HG02870 (cell line): ENCODE results near the gene SEMA6D.

Experiments
- ATAC-seq: cut with Tn5 transposase; IDR thresholded peaks from one replicate; pipeline ENCODE4 v1.9.1; 2021; ENCODE audit warnings: mild to moderate bottlenecking, moderate library complexity; ENCODE audit not compliant: unreplicated experiment

Gene SEMA6D

GRCh38 chr15:47743385-47743784, 26.1 kb downstream of the SEMA6D start:
- no peak for ATAC-seq

- no peak for ATAC-seq
Observed at GRCh38 chr15:47743886-47744285, 26.6 kb downstream of the SEMA6D start.

GRCh38 chr15:47744496-47744895, 27.2 kb downstream of the SEMA6D start:
- no peak for ATAC-seq

GRCh38 chr15:47744973-47745372, 27.7 kb downstream of the SEMA6D start:
- no peak for ATAC-seq

- no peak for ATAC-seq
Observed at GRCh38 chr15:47746516-47746915, 29.2 kb downstream of the SEMA6D start.

DNA sequence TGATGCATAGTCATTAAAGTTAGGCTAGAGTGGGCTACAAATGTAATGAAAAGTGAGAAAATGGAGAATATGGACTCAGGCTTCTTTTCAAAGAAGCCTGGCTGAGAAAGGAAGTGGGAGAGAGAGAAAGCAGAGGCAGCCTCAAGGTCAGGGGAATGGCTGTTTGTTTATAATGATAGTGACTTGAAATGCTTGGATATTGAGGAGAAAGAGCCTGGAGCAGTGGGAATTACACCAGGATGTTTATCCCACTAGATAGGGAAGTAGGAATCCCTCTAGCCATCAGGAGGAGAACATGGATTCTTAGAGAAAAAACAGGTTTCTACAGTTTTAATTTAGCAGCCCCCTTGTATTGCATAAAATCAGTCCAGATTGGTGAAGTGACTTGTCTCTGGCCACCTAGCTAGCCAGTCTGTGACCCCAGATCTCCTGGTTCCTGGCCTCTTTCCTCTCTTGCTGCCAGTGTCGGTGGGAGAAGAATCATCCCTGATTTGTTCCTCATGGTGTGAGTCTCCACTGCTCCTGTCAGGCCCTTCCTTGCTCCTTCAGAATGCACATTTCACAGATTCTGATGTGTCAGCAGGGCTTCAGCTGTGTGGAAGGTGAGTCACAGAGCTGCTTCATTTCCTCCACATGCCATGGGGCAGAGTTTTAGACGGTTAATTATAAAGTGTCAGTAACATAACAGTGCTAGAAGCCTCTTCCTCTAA, 32.9 kb downstream of the SEMA6D start:
- ATAC-seq, result no peak

DNA sequence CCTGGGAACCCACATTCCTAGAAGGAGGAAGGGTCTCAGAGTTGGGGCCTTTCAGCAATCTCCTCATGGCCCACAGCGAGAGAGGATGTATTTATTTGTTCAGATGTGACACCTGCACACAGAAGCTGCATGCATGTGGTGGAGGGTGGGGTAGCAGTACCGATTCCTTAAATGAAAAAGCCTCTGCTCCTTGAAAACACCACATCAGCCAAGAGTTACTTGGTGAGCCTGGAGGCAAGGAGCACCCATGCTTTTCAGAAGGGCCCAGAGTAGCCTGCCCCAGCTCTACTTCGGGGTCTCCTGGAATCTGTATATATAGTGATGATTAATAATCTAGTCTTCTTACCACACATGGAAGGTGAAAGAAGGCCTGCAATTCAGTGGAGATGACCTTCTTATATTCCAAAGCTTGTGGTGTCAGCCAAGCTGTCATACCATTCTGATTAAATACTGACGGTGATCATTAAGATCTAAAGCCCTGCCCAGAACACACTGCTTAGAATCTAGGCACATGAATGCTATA, 33.5 kb downstream of the SEMA6D start:
- no peak for ATAC-seq

DNA sequence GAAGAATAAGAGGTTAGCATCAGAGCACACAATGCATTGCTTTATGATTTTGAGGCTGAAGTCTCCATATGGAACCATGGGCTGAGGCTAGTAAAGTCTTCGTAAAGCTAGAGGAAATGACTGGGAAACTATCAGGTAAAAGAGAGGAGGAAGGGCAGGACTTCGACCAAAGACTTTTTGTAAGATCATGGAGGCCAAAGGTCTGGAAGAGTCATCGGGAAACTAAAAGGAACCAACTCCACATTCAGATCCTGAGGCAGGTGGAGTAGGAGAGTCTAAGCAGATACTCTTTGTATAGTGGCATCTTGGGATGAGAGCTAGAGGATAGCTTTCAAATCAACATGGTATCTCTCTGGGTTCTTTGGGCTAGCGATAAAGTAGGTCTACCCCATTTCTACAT, 36.3 kb downstream of the SEMA6D start:
- ATAC-seq, result no peak

DNA sequence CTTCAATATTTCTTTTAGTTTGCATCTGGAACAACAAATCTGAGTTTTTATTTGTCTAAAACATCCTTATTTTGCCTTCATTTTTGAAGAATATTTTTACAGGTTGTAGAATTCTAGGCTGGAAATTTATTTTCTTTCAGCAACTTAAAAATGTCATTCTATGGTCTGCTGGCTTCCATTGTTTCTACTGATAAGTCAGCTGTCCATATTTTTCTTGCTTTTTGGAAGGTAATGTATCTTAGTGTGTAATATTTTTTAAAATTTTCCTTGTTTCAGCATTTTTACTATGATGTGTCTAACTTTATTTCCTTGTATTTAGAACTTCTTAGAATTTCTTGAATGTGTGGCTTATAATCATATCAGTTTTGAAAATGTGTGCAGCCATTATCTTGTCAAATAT, 37.0 kb downstream of the SEMA6D start:
- ATAC-seq, result no peak

- no peak for ATAC-seq
Observed at GRCh38 chr15:47755941-47756340, 38.6 kb downstream of the SEMA6D start.

DNA sequence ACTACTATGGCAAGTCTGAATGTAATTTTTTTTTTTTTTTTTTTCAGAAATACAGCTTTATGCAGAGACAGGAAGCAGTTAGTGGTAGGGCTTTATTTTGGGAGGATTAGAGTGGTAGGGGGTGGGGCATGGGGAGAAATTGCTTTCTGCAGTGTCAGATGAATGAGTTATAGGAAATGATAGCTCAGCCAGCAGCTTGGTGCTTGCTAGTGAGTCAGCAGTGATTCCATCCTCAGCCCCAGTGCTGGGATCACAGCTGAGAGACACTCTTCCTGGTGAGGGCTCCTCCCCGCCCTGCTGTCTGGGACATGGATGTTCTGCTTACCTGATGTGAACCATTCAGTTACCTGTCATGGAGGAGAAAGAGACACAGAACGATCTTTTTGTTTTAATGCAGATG, 39.6 kb downstream of the SEMA6D start:
- ATAC-seq, result no peak

DNA sequence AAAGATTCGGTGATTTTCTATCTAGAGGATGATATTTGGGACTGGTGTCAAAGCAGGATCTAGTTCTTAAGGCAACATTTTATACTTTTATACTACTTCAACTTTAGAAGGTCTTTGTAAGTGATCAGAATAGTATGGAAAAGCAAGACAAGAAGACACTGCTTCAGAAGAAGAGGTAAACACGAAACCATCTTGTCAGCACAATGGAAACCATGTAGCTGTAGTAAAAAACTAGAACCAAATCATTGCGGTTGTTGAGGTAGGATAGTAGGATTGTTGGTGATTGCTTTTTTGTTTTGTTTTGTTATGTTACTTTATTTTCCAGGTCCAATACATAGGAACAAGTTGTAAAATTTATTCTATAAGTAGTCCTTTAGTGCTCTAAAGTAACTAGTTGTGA, 40.0 kb downstream of the SEMA6D start:
- ATAC-seq, result no peak

DNA sequence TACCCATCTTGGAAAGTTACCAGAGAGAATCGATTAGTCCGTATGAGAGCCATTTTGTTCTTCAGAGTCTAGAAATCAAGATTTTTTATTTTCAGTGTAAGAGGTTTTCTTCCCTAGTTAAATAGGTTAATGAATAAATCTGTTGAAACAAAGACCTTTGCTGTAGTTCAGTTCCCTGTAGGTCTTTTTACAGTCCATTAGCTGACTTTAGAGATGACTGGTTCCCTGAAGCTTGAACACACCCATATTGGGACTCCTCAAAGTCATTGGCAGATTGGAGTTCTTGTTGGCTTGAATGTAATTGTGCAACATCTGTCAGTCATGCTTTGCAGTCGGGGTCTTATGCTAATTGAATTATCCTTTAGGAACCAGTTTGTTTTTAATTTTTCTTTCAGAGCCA, 45.3 kb downstream of the SEMA6D start:
- no peak for ATAC-seq

GRCh38 chr15:47764666-47765065, 47.4 kb downstream of the SEMA6D start:
- ATAC-seq, result no peak

- no peak for ATAC-seq
Observed at GRCh38 chr15:47766406-47766805, 49.1 kb downstream of the SEMA6D start.

GRCh38 chr15:47767035-47767434, 49.7 kb downstream of the SEMA6D start:
- ATAC-seq, result no peak

DNA sequence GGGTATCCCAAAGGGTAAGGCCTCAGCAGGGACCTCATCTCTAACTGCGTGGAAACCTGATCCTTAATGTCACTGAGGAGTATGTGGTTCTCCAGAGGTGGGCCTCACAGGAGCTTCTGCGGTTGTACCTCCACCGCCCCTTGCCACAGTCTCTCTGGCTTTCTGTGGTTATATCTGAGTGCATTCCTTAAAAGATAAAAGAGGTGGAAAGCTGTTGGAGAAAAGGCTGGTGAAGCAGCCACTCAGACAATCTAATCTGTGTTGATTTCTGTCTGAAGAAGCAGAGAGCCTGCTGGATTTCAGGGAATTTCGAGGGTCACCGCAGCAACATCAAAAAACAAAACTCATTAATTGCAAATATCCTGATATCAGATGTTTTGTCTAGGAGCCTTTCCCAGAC, 51.4 kb downstream of the SEMA6D start:
- no peak for ATAC-seq

DNA sequence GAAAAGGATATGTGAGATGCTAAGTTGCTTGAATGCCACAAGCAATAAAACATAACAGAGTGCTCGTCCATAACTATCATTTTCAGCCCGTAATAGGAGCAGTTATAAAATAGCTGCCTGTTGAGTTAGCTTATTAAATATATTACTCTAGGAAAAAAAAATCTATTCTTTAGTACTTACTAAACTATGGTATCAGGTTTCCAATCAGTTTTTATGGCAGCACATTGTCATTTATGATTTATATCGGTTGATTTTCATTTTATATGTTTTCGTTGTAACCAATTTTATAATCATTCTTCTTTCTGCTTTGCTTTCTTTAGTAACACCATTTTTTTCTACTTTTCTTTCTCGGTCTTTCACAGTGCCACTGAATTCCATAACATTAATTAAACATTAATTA, 51.9 kb downstream of the SEMA6D start:
- no peak for ATAC-seq

GRCh38 chr15:47773143-47773542, 55.8 kb downstream of the SEMA6D start:
- no peak for ATAC-seq

DNA sequence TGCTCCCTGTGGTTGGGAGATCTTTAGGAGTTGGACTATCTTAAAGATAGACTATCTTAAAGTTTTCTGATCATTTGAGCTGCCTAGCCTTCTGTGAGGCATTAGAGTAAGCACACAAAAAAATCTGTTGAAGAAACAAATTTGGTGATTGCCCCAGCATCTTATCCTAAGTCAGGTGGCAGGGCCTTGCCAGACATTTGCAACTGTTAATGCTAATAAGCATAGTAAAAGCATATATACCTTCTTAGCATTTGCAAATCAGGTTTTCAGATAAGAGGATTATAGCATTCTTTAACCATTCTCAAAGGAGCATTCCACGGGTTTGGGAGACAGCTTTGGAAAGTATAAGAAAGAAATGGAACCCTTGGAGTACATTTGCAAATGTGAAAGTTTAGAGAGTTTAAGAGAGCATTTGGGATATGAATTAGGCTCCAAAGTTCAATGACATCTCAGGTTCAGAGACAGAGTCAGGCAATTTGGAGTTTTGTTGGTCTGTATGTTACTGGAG, 61.0 kb downstream of the SEMA6D start:
- ATAC-seq, result no peak

GRCh38 chr15:47780971-47781370, 63.7 kb downstream of the SEMA6D start:
- ATAC-seq, result no peak

DNA sequence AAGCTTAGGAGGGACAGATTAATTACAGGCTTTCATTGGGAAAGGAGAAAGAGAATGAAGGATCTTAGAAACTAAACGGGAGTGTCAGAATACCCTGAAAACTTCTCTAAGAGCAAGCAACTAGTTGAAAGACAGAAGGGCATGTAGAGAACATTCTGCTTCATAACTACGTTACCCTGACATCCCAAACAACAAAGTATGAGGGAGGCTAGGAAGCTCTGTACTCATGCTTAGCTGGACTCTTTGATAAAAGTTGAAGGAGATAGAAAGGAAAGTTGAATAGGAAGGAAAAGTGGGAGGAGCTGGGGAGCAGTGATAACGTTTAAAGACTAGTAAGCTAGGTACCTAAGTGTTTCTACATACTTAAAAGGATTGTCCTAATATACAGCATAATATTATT, 64.2 kb downstream of the SEMA6D start:
- no peak for ATAC-seq

- no peak for ATAC-seq
Observed at GRCh38 chr15:47784820-47785219, 67.5 kb downstream of the SEMA6D start.
